ENCODE measurements around the gene DDAH1.

DDAH1 gene

DNA sequence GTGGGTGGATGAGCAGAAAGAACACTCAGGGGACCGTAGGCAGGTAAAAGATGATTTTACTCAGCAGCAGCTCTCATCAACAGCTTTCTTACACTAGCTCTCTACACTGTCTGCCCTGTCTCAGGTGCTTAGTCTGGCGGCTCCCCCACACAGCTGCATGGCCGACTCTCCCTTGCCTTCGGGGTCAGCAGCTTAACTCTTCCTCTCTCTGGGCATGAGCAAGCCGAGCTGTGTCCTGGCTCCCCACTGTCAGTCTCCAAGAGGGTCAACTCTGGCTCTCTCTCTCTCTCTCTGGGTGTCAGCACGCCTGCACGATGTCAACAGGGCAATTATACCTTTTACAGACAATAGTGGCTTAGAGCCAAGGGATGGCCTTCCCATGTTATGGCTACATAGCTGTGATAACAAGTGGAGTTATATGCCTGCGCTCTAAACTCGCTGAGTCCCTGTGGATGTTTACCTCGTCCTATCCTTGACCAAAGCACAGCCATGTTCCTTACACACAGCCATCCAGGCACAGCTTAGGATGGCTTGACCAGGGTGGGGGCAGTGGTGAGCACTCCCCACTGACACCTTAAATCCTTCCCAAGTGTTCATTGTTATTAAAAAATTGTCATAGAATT lies 185.4 kb downstream of the DDAH1 start:
- Histone ChIP-seq H3K4me3 (no peak overlapping the region), H3K27ac (peak overlapping the region; percentile 33 to 79)
- DNase-seq (ENCODE audit: low spot score): no peak
- TF ChIP-seq, protein P1, sequence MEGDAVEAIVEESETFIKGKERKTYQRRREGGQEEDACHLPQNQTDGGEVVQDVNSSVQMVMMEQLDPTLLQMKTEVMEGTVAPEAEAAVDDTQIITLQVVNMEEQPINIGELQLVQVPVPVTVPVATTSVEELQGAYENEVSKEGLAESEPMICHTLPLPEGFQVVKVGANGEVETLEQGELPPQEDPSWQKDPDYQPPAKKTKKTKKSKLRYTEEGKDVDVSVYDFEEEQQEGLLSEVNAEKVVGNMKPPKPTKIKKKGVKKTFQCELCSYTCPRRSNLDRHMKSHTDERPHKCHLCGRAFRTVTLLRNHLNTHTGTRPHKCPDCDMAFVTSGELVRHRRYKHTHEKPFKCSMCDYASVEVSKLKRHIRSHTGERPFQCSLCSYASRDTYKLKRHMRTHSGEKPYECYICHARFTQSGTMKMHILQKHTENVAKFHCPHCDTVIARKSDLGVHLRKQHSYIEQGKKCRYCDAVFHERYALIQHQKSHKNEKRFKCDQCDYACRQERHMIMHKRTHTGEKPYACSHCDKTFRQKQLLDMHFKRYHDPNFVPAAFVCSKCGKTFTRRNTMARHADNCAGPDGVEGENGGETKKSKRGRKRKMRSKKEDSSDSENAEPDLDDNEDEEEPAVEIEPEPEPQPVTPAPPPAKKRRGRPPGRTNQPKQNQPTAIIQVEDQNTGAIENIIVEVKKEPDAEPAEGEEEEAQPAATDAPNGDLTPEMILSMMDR (IDR thresholded peaks at IDR 0.05): no peak

DNA sequence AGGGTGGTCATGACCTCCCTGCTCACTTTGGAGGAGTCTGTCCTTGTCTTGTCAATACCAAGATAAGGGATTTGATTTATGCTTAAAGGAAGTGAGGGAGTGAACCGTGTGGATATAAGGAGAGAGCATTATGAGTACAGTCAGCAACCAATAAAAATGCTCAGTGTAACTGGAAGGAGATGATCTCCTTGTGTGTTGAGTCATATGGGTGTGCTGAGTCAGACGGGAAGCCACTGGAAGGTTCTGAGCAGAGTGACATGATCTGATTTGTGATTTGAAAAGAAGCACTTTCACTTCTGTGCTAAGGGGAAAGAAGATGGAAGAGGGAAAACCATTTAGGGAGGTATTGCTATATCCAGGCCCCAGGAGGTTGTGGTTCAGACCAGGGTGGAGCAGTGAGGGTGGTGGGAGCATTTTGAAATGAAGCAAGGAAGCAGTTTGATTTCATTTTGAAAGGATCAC lies 186.1 kb downstream of the DDAH1 start:
- TF ChIP-seq, protein P1 (IDR thresholded peaks at IDR 0.05): no peak
- no peak for DNase-seq (ENCODE audit: low spot score)
- H3K27ac ChIP-seq: peak overlapping the region; percentile 33 to 79
- peak overlapping the region; percentile 31 for H3K4me3 ChIP-seq

- TF ChIP-seq, protein P1 (IDR thresholded peaks at IDR 0.05): no peak
- H3K4me3 ChIP-seq: no peak overlapping the region
- DNase-seq (ENCODE audit: low spot score): no peak
Measured at GRCh38 chr1:85277802-85278201, 187.2 kb downstream of the DDAH1 start.

GRCh38 chr1:85276978-85277639 lies 187.8 kb downstream of the DDAH1 start:
- no peak for DNase-seq (ENCODE audit: low spot score)
- TF ChIP-seq, protein P1 (IDR thresholded peaks at IDR 0.05): no peak
- H3K27ac ChIP-seq: peak overlapping the region; percentile 93 to 96
- peak overlapping the region; percentile 83 for H3K4me3 ChIP-seq

More at GRCh38 chr1:85277802-85278201, 187.2 kb downstream of the DDAH1 start:
- no peak overlapping the region for H3K27ac ChIP-seq

DNA sequence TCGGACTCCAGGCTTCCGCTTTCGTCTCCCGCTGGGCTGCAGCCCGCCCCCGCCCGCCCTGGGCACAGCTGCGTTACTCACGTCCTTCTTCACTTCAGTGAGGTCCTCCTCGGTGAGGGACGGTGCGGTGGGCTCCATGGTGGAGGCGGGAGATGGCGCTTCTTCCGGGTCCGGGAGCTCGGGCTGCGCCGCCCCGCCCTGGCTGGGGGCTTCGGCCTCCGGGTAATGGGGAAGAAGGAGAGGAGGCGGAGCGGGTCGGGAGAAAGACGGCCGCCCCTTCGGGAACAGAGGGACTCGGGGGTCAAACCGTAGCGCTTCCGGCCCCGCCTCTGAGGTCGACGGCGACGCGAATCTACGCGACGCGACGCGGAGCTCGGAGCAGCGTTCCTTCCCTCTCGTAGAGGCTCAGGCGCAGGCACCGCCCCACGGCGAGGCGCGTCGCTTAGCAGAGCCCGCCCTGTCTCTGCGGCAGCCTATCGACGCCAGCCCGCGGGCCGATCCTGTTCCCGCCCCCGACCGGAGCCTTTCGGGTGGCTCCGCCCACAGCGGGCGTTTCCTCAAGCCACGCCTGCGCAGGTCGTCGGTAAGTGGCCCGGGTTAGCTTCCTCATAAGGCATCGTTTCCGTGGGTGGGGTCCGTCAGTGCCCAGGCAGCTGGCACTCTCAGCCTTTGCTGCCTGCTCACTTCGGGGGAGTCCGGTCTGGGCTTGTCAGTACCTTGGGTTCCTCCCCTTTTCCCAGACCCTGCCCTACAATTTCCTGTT lies 188.6 kb downstream of the DDAH1 start, which contains the start of gene BCL10:
Gene BCL10 (minus strand): TSS at position 418 of the 763 bp plus-strand sequence. CDS start 280 bp downstream, at position 138.
- peak; percentile 100 for DNase-seq (ENCODE audit: low spot score)
- Histone ChIP-seq H3K27ac (peak within 1 kb of the TSS; percentile 93 to 96), H3K4me3 (peak within 1 kb of the TSS; percentile 83)
- TF ChIP-seq, protein P1 (IDR thresholded peaks at IDR 0.05): no peak

GRCh38 chr1:85275701-85276214 lies 189.2 kb downstream of the DDAH1 start:
- TF ChIP-seq, protein P1 (IDR thresholded peaks at IDR 0.05): no peak
- DNase-seq (ENCODE audit: low spot score): no peak
- peak overlapping the region; percentile 93 to 96 for H3K27ac ChIP-seq

More at GRCh38 chr1:85275701-85276214, 189.2 kb downstream of the DDAH1 start:
- H3K4me3 ChIP-seq: peak overlapping the region; percentile 83
